K562 (cell line): Measurements from ENCODE around the gene ZNF264. TPM values are rescaled to one million over a fixed set of nuclear protein-coding genes. Genes with fewer than 3 reads are reported as not detected.

Source experiments
- CBFA2T2 ChIP-seq: fragments of 450-650 bp; conservative IDR thresholded peaks from 2 replicates; pipeline ENCODE4 v1.6.1; 2017; ENCODE audit warnings: mild to moderate bottlenecking
- CEBPG ChIP-seq, 3 experiments: fragments of 200-800 bp in 1 of 3; sonication (Bioruptor generic) in 1 of 3; sonication (generic) in 1 of 3; formaldehyde crosslinking in 1 of 3; IDR thresholded peaks in 2 of 3; conservative IDR thresholded peaks in 1 of 3; 2 replicates each; pipeline versions ENCODE4 v1.6.1 to v1.8.0; 2016 to 2022; ENCODE audit warnings: missing compliant biosample characterization in 2 of 3, missing genetic modification characterization in 2 of 3, mild to moderate bottlenecking in 1 of 3, missing genetic modification reagents in 1 of 3
- CHD4 ChIP-seq: fragments of 200-600 bp; sonication (generic); IDR thresholded peaks from 3 replicates; pipeline ENCODE4 v1.6.1; 2012; ENCODE audit warnings: low read depth, mild to moderate bottlenecking, mixed read lengths, low read length, inconsistent platforms; ENCODE audit not compliant: insufficient read depth, insufficient replicate concordance, poor library complexity, severe bottlenecking
- GATA2 ChIP-seq: sonication (generic); formaldehyde crosslinking; IDR thresholded peaks from 2 replicates; pipeline ENCODE4 v1.4.0; 2020; ENCODE audit warnings: mild to moderate bottlenecking, missing genetic modification reagents
- JUND ChIP-seq, 2 experiments: IDR thresholded peaks; 2 replicates in 1 of 2; 3 replicates in 1 of 2; pipeline ENCODE4 v1.6.1; 2011; ENCODE audit warnings: borderline replicate concordance in 2 of 2, low read depth in 2 of 2, low read length in 2 of 2, improper control_type of control experiment in 1 of 2, missing biosample characterization in 1 of 2, missing genetic modification characterization in 1 of 2, missing genetic modification reagents in 1 of 2
- MAFK ChIP-seq: IDR thresholded peaks from 2 replicates; pipeline ENCODE4 v1.6.1; 2011; ENCODE audit warnings: low read length, improper control_type of control experiment
- RNF2 ChIP-seq: sonication (generic); IDR thresholded peaks from 2 replicates; pipeline ENCODE4 v1.6.1; 2016
- ZNF644 ChIP-seq: fragments of 200-800 bp; sonication (Bioruptor generic); IDR thresholded peaks from 2 replicates; pipeline ENCODE4 v1.6.1; 2016; ENCODE audit warnings: low read depth, missing genetic modification characterization, missing compliant biosample characterization
- polyA plus RNA-seq, 8 experiments: library from polyadenylated mRNA; depleted of rRNA in 4 of 8; stranded (reverse) in 5 of 8; unstranded in 3 of 8; fragments of >200 nt; fragmentation: Nextera tagmentation in 2 of 8; fragmentation: Illumina TruSeq in 1 of 8; extraction: Ambion mirVana in 2 of 8; extraction: Trizol in 1 of 8; gene quantifications; 2 replicates each; pipeline versions ENCODE4 v1.2.1 to v1.2.3, GENCODE V29; 2011 to 2014; ENCODE audit warnings: inconsistent platforms in 1 of 8, missing spikeins in 1 of 8
- total RNA-seq, 7 experiments: library from RNA; depleted of rRNA in 6 of 7; stranded (reverse); fragments of >200 nt in 6 of 7; fragmentation: Illumina TruSeq in 2 of 7; extraction: Trizol in 2 of 7; gene quantifications; 2 replicates each; pipeline versions ENCODE4 v1.2.1 to v1.2.3, GENCODE V29; 2011 to 2021; ENCODE audit warnings: low replicate concordance in 1 of 7
- TF ChIP-seq, protein P1 (sequence below): fragments of 250-450 bp; sonication (Bioruptor Pico); IDR thresholded peaks from 2 replicates; pipeline ENCODE4 v1.4.0; 2020; ENCODE audit warnings: mild to moderate bottlenecking
- TF ChIP-seq, protein P2 (sequence below): fragments of 250-450 bp; sonication (Bioruptor Pico); IDR thresholded peaks from 2 replicates; pipeline ENCODE4 v1.8.0; 2021; ENCODE audit warnings: mild to moderate bottlenecking, moderate library complexity
- TF ChIP-seq, protein P3 (sequence below): sonication (generic); formaldehyde crosslinking; IDR thresholded peaks from 2 replicates; pipeline ENCODE4 v1.5.0; 2020; ENCODE audit warnings: missing genetic modification reagents
- TF ChIP-seq, protein P4 (sequence below): fragments of 450-650 bp; IDR thresholded peaks from 2 replicates; pipeline ENCODE4 v1.6.1; 2016
- TF ChIP-seq, protein P5 (sequence below): fragments of 250-450 bp; sonication (Bioruptor Pico); IDR thresholded peaks from 2 replicates; pipeline ENCODE4 v1.8.0; 2021; ENCODE audit warnings: moderate library complexity, mild to moderate bottlenecking, inconsistent platforms
- TF ChIP-seq, protein P6 (sequence below): fragments of 250-450 bp; sonication (Bioruptor Pico); IDR thresholded peaks from 2 replicates; pipeline ENCODE4 v1.5.0; 2020; ENCODE audit warnings: mild to moderate bottlenecking

ZNF264 gene
- total and polyA plus RNA-seq, 9 of the 15 experiments (the other 6 are each of a cell fraction or from before 2014, with no cell fraction given) = 0.08 to 7.9 (median 1.3) TPM

DNA sequence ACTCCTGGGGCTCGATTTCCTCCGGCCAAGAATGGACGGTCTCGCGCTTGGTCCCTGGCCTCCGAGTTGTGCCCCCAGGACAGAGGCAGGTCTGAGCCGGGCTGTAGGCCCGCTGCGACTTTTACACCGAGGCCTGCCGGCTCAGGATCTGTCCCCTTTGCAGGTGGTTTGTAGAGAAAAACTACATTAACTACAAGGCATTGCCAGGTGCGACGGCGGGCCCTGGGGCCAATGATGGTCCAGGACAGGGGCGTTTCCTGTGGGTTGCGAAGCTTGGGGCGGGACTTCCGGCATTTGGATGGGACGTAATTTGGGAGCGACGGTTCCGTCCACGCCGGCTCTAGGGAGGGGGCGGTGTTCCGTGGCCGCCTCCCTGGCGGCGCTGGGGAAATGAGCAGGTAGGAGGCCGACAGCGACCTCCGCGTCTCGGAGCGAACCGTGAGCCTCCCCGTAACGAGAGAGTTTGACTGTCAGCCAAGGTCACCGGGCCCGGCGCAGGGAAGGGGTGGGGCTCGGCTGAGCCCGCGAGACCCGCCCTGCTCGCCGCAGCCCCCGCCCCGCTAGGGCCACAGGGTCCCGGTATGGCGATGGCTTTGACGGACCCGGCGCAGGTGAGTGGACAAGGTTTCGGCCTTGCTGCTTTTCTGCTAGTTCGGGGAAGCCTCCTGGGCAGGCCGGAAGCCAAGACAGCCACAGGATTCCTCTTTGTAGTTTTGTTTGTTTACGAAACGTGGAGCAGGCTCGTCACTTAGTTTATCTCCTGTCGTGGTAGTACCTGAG lies 49.2 kb downstream of the ZNF264 start, which contains the start of gene ZNF805 (continued):
- TF ChIP-seq, protein P1, sequence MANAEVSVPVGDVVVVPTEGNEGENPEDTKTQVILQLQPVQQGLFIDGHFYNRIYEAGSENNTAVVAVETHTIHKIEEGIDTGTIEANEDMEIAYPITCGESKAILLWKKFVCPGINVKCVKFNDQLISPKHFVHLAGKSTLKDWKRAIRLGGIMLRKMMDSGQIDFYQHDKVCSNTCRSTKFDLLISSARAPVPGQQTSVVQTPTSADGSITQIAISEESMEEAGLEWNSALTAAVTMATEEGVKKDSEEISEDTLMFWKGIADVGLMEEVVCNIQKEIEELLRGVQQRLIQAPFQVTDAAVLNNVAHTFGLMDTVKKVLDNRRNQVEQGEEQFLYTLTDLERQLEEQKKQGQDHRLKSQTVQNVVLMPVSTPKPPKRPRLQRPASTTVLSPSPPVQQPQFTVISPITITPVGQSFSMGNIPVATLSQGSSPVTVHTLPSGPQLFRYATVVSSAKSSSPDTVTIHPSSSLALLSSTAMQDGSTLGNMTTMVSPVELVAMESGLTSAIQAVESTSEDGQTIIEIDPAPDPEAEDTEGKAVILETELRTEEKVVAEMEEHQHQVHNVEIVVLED (CRISPR knock-in tag) = peak; percentile 66
- TF ChIP-seq, protein P2, sequence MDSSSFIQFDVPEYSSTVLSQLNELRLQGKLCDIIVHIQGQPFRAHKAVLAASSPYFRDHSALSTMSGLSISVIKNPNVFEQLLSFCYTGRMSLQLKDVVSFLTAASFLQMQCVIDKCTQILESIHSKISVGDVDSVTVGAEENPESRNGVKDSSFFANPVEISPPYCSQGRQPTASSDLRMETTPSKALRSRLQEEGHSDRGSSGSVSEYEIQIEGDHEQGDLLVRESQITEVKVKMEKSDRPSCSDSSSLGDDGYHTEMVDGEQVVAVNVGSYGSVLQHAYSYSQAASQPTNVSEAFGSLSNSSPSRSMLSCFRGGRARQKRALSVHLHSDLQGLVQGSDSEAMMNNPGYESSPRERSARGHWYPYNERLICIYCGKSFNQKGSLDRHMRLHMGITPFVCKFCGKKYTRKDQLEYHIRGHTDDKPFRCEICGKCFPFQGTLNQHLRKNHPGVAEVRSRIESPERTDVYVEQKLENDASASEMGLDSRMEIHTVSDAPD (CRISPR knock-in tag) = no peak
- TF ChIP-seq, protein P3, sequence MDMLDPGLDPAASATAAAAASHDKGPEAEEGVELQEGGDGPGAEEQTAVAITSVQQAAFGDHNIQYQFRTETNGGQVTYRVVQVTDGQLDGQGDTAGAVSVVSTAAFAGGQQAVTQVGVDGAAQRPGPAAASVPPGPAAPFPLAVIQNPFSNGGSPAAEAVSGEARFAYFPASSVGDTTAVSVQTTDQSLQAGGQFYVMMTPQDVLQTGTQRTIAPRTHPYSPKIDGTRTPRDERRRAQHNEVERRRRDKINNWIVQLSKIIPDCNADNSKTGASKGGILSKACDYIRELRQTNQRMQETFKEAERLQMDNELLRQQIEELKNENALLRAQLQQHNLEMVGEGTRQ (CRISPR knock-in tag) = no peak
- TF ChIP-seq JUND (IDR thresholded peaks at IDR 0.05; ENCODE audit: borderline replicate concordance, low read depth, low read length) (peak; percentile 46; the same call in 1 of the 2 replicates), JUND (tag; IDR thresholded peaks at IDR 0.05; ENCODE audit: borderline replicate concordance, low read depth, low read length) (no peak; the same call in 2 of the 3 replicates), RNF2 (peak; percentile 67; the same call in 1 of the 2 replicates), CBFA2T2 (no peak), ZNF644 (tag) (no peak), CEBPG (CRISPR knock-in tag; IDR thresholded peaks at IDR 0.05) (no peak), CEBPG (tag; conservative IDR thresholded peaks at IDR 0.05 in 1 of 2, IDR thresholded peaks at IDR 0.05 in 1 of 2) (no peak), MAFK (no peak), GATA2 (CRISPR knock-in tag) (no peak), CHD4 (no peak)
- TF ChIP-seq, protein P4, sequence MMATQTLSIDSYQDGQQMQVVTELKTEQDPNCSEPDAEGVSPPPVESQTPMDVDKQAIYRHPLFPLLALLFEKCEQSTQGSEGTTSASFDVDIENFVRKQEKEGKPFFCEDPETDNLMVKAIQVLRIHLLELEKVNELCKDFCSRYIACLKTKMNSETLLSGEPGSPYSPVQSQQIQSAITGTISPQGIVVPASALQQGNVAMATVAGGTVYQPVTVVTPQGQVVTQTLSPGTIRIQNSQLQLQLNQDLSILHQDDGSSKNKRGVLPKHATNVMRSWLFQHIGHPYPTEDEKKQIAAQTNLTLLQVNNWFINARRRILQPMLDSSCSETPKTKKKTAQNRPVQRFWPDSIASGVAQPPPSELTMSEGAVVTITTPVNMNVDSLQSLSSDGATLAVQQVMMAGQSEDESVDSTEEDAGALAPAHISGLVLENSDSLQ = peak; percentile 88
- TF ChIP-seq, protein P5, sequence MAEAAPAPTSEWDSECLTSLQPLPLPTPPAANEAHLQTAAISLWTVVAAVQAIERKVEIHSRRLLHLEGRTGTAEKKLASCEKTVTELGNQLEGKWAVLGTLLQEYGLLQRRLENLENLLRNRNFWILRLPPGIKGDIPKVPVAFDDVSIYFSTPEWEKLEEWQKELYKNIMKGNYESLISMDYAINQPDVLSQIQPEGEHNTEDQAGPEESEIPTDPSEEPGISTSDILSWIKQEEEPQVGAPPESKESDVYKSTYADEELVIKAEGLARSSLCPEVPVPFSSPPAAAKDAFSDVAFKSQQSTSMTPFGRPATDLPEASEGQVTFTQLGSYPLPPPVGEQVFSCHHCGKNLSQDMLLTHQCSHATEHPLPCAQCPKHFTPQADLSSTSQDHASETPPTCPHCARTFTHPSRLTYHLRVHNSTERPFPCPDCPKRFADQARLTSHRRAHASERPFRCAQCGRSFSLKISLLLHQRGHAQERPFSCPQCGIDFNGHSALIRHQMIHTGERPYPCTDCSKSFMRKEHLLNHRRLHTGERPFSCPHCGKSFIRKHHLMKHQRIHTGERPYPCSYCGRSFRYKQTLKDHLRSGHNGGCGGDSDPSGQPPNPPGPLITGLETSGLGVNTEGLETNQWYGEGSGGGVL (CRISPR knock-in tag) = no peak
- TF ChIP-seq, protein P6, sequence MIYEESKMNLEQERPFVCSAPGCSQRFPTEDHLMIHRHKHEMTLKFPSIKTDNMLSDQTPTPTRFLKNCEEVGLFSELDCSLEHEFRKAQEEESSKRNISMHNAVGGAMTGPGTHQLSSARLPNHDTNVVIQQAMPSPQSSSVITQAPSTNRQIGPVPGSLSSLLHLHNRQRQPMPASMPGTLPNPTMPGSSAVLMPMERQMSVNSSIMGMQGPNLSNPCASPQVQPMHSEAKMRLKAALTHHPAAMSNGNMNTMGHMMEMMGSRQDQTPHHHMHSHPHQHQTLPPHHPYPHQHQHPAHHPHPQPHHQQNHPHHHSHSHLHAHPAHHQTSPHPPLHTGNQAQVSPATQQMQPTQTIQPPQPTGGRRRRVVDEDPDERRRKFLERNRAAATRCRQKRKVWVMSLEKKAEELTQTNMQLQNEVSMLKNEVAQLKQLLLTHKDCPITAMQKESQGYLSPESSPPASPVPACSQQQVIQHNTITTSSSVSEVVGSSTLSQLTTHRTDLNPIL (CRISPR knock-in tag) = no peak
